Cardiac fibroblast (primary cell): ENCODE data around the gene EPHA6.

Source experiments
- DNase-seq, 2 donors: peaks; one replicate each; pipeline versions ENCODE4 v3.0.0 to v3.0.0-alpha.2; 2010; ENCODE audit warnings: low read depth in 2 of 2
- H3K4me3 ChIP-seq, 2 donors: replicated peaks in 1 of 2; 1 replicate in 1 of 2; 2 replicates in 1 of 2; pipeline ENCODE4 v1.5.1; 2011; ENCODE audit warnings: low read depth in 2 of 2, low read length in 2 of 2, mild to moderate bottlenecking in 2 of 2, moderate library complexity in 1 of 2
- CTCF ChIP-seq: IDR thresholded peaks from one replicate; pipeline ENCODE4 v1.5.1; 2011; ENCODE audit warnings: low read depth, mild to moderate bottlenecking, low read length, inconsistent platforms

The EPHA6 gene

GRCh38 chr3:97347780-97348179, 533.4 kb downstream of the EPHA6 start:
- DNase-seq: no peak
- no peak for TF ChIP-seq CTCF
- no peak overlapping the region for H3K4me3 ChIP-seq

- DNase-seq: no peak
- TF ChIP-seq CTCF: no peak
Observed at GRCh38 chr3:97350971-97351370, 536.6 kb downstream of the EPHA6 start.

GRCh38 chr3:97353176-97353575, 538.8 kb downstream of the EPHA6 start:
- no peak overlapping the region for H3K4me3 ChIP-seq
- TF ChIP-seq CTCF: no peak
- DNase-seq: no peak

More at GRCh38 chr3:97350971-97351370, 536.6 kb downstream of the EPHA6 start:
- no peak overlapping the region for H3K4me3 ChIP-seq

- H3K4me3 ChIP-seq: no peak overlapping the region
- TF ChIP-seq CTCF: no peak
- DNase-seq: no peak
Observed at GRCh38 chr3:97359977-97360376, 545.6 kb downstream of the EPHA6 start.

GRCh38 chr3:97360804-97361203, 546.4 kb downstream of the EPHA6 start:
- H3K4me3 ChIP-seq: no peak overlapping the region
- TF ChIP-seq CTCF: no peak
- DNase-seq: no peak

GRCh38 chr3:97384583-97384982, 570.2 kb downstream of the EPHA6 start:
- no peak overlapping the region for H3K4me3 ChIP-seq
- no peak for DNase-seq
- TF ChIP-seq CTCF: no peak

GRCh38 chr3:97388774-97389173, 574.4 kb downstream of the EPHA6 start:
- TF ChIP-seq CTCF: no peak

More at GRCh38 chr3:97388774-97389173, 574.4 kb downstream of the EPHA6 start:
- no peak overlapping the region for H3K4me3 ChIP-seq
- no peak for DNase-seq
